Epithelial cell of proximal tubule (primary cell): ENCODE measurements around the gene TBC1D24. TPM values are rescaled to one million over a fixed set of nuclear protein-coding genes. Genes with fewer than 3 reads are reported as not detected.

ENCODE experiments used
- DNase-seq: peaks from one replicate; pipeline ENCODE4 v3.0.0-alpha.2; 2011; ENCODE audit warnings: low read depth
- H3K4me3 ChIP-seq: 2 replicates; pipeline ENCODE4 v1.5.1; 2011; ENCODE audit warnings: low read depth, mild to moderate bottlenecking, low read length
- total RNA-seq: library from RNA; depleted of rRNA; stranded (reverse); fragments of >200 nt; gene quantifications from 2 replicates; pipeline ENCODE4 v1.2.3, GENCODE V29; 2015
- TF ChIP-seq, protein P1 (sequence below): conservative IDR thresholded peaks from 2 replicates; pipeline ENCODE4 v1.5.1; 2012; ENCODE audit warnings: low read depth, mild to moderate bottlenecking, low read length

The TBC1D24 gene
- total RNA-seq, 1 donor from 2014 or later: 7.8 TPM

DNA sequence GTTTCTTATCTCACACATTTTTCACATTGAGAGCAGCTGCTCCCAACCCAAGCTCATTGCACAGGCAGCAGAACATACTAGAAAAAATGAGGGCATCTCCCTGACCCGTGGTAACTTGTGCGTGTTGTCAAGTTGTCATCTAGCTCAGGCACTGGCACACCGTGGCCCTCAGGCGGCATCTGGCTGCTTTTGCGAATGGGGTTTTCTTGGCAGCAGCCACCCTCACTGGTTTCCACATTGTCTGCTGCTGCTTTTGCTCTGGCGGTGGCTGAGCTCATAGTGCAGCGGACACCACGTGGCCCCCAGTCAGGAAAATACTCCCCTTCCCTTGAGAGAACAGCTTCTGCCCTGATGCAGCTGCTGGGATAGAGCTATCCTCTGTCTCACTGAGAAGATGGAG lies 24.4 kb upstream of the TBC1D24 start:
- TF ChIP-seq, protein P1, sequence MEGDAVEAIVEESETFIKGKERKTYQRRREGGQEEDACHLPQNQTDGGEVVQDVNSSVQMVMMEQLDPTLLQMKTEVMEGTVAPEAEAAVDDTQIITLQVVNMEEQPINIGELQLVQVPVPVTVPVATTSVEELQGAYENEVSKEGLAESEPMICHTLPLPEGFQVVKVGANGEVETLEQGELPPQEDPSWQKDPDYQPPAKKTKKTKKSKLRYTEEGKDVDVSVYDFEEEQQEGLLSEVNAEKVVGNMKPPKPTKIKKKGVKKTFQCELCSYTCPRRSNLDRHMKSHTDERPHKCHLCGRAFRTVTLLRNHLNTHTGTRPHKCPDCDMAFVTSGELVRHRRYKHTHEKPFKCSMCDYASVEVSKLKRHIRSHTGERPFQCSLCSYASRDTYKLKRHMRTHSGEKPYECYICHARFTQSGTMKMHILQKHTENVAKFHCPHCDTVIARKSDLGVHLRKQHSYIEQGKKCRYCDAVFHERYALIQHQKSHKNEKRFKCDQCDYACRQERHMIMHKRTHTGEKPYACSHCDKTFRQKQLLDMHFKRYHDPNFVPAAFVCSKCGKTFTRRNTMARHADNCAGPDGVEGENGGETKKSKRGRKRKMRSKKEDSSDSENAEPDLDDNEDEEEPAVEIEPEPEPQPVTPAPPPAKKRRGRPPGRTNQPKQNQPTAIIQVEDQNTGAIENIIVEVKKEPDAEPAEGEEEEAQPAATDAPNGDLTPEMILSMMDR: no peak
- DNase-seq: no peak
- no peak overlapping the region for H3K4me3 ChIP-seq

DNA sequence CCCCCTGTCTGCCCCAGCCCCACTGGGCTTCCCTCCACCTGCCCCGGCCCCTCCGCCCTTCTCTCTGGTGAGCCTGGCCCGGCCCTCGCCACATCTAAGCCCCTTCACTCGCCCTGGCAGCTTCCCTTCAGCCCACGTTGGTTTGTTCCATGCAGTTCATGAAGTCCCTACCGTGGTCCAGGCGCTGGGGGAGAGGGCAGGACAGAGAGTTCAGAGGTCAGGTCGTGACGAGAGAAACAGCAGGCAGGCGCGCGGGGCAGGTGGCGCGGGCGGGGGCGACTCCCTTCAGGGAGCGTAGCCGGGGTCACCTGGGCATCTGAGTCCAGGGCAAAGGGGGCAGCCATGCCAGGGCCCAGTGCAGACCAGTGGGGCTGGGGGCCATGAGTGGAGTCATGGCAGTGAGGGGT lies 23.9 kb upstream of the TBC1D24 start:
- DNase-seq: no peak

DNA sequence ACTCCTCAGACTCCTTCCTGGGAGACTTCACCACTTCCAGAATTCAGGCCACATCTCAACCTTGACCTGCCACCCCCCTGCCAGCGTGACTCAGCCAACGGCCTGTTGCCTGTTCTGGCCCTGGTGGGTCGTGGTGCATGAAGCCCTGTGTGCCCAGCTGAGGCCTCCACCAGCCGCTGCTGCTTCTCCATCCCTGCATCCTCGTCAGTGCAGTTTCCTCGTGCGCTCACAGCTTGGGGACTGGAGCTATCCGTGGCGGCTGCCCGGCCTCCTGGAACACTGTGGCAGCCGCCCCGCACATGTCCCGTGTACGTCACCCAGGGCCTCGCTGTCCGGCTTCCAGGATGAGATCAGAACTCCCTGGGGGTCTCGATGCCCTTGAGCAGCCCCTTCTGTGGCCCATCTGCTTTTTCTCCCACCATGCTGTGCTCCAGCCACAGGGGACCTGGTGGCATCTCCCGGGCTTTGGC lies 23.0 kb upstream of the TBC1D24 start:
- TF ChIP-seq, protein P1: no peak
- no peak overlapping the region for H3K4me3 ChIP-seq
- no peak for DNase-seq

More for the DNA sequence above, 23.9 kb upstream of the TBC1D24 start:
- TF ChIP-seq, protein P1: no peak
- H3K4me3 ChIP-seq: no peak overlapping the region

DNA sequence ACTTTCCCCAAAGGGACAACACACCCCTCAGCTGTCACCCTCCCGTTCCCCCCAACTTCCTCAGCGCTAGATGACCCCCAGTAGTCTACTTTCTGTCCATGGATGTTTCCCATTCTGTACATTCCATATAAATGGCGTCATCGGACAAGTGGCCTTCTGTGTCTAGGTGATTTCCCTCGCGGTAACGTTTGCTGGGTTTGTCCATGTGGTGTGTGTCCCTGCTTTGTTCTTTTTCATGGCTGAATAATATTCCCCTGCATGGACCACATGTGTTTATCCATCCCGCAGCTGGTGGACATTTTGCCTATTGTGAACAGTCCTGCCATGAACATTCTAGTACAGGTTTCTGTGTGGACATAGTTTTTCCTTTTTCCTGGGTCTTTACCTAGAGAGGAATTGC lies 22.3 kb upstream of the TBC1D24 start:
- DNase-seq: no peak
- H3K4me3 ChIP-seq: no peak overlapping the region
- TF ChIP-seq, protein P1: no peak

DNA sequence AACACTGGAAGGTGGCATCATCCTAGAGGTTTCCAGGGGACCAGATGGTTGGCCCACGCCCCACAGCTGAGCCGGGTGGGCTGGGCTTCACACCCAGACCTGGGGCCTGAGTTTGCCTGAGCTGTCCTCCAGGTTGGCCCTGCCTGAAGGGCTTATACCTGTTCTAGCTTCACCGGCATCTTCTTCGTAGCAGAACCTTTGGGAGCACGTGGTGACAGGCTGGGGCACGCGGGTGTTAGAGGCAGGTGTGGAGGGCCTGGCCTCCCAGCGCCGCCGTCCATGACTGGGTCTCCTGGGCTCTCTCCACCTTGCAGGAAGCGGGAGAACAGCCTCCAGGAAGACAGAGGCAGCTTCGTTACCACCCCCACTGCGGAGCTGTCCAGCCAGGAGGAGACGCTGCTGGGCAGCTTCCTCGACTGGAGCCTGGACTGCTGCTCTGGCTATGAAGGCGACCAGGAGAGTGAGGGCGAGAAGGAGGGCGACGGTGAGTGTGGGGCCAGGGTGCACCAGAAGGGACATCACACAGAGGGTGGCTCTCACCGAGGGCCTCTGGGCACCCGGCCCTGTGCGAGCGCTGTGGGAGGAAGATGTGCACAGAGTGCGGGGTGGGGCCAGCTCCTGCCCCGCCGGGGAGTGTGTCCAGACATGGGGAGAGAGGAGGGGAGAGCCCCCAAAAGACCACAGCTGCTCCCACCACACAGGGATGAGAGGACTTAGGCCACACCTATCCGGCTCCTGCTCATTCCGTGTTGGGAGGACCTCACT lies 19.7 kb upstream of the TBC1D24 start:
- TF ChIP-seq, protein P1: no peak
- no peak overlapping the region for H3K4me3 ChIP-seq
- no peak for DNase-seq

DNA sequence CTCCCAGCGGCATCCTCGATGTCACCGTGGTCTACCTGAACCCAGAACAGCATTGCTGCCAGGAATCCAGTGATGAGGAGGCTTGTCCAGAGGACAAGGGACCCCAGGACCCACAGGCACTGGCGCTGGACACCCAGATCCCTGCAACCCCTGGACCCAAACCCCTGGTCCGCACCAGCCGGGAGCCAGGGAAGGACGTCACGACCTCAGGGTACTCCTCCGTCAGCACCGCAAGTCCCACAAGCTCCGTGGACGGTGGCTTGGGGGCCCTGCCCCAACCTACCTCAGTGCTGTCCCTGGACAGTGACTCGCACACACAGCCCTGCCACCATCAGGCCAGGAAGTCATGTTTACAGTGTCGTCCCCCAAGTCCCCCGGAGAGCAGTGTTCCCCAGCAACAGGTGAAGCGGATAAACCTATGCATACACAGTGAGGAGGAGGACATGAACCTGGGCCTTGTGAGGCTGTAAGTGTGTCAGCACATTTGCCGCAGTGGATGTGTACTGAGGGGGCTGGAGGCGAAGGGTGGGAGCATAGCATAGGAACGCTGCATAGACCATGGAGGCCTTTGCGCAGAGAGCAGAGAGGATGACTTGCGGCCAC lies 18.3 kb upstream of the TBC1D24 start:
- no peak overlapping the region for H3K4me3 ChIP-seq
- TF ChIP-seq, protein P1: no peak
- no peak for DNase-seq
